Mammary epithelial cell (primary cell): ENCODE data around the gene ABHD12B.

Experiments
- CTCF ChIP-seq, 2 donors: IDR thresholded peaks in 1 of 2; conservative IDR thresholded peaks in 1 of 2; 2 replicates each; pipeline ENCODE4 v1.5.1; 2011 to 2012; ENCODE audit warnings: inconsistent platforms in 2 of 2, low read length in 2 of 2, mild to moderate bottlenecking in 2 of 2, control low read depth in 1 of 2, low read depth in 1 of 2; ENCODE audit not compliant: insufficient read depth in 1 of 2; ENCODE audit errors: extremely low read depth in 1 of 2
- EZH2 ChIP-seq: IDR thresholded peaks from 2 replicates; pipeline ENCODE4 v1.6.1; 2012; ENCODE audit warnings: low read length, inconsistent platforms, borderline replicate concordance

GRCh38 chr14:50864237-50864636 lies 7.6 kb upstream of the ABHD12B start:
- TF ChIP-seq CTCF (conservative IDR thresholded peaks at IDR 0.05 in 1 of 2, IDR thresholded peaks at IDR 0.05 in 1 of 2; ENCODE audit: extremely low read depth in 1 of 2, insufficient read depth in 1 of 2, low read depth in 1 of 2, low read length in 2 of 2) (no peak), EZH2 (no peak)
